Activated T-cell treated with anti-CD3 and anti-CD28 coated beads, Interleukin-2, amount 50 U/mL, for 72 hours (primary cell): ENCODE data around the gene RHCE. TPM values are rescaled to one million over a fixed set of nuclear protein-coding genes. Genes with fewer than 3 reads are reported as not detected.
"Not testable (repeated sequence)": the region's sequence is repeated elsewhere in the genome, so short reads cannot be mapped to it uniquely, and the experiment has no call there.

Experiments
- ATAC-seq, 2 donors: fragments of 150-1000 bp; cut with Tn5 transposase; replicated peaks in 1 of 2; 2 replicates each; pipeline ENCODE4 v1.10.0; 2021; ENCODE audit warnings: moderate library complexity in 2 of 2, mild to moderate bottlenecking in 1 of 2
- DNase-seq, 2 donors: peaks; one replicate each; pipeline ENCODE4 v3.0.0; 2021 to 2022; ENCODE audit warnings: mixed read lengths in 1 of 2
- H3K27ac Mint-ChIP-seq: one replicate; pipeline ENCODE4 v1.8.0; 2022; ENCODE audit warnings: mild to moderate bottlenecking, moderate library complexity, mixed read lengths
- H3K27me3 Mint-ChIP-seq: one replicate; pipeline ENCODE4 v1.8.0; 2022; ENCODE audit warnings: low read depth, mixed read lengths
- H3K36me3 Mint-ChIP-seq, 2 donors: one replicate each; pipeline ENCODE4 v1.8.0; 2022; ENCODE audit warnings: mixed read lengths in 2 of 2, mild to moderate bottlenecking in 1 of 2; ENCODE audit not compliant: insufficient read depth in 2 of 2
- H3K4me1 Mint-ChIP-seq: one replicate; pipeline ENCODE4 v1.8.0; 2022; ENCODE audit warnings: low read depth, mixed read lengths
- H3K4me3 Mint-ChIP-seq, 2 donors: one replicate each; pipeline ENCODE4 v1.8.0; 2022; ENCODE audit warnings: mild to moderate bottlenecking in 2 of 2, mixed read lengths in 2 of 2, moderate library complexity in 2 of 2
- H3K9me3 Mint-ChIP-seq, 2 donors: one replicate each; pipeline ENCODE4 v1.8.0; 2022; ENCODE audit warnings: mixed read lengths in 2 of 2
- total RNA-seq, 2 donors: library from RNA; stranded (reverse); gene quantifications; one replicate each; pipeline ENCODE4 v1.2.3, GENCODE V29; 2022

RHCE gene
- total RNA-seq, 2 donors from 2014 or later: 0.72 TPM; not detected in 1

- H3K4me3 Mint-ChIP-seq: peak within 1 kb of the TSS; percentile 97 to 100
- H3K27ac Mint-ChIP-seq: peak within 1 kb of the TSS; percentile 100
Observed at GRCh38 chr1:25430073-25430966, 9.7 kb upstream of the RHCE start, which contains the start of gene MACO1. MACO1 (plus strand) TSS chr1:25430897; CDS start chr1:25431099, 202 bp downstream.

GRCh38 chr1:25428475-25429166 lies 8.0 kb upstream of the RHCE start:
- Mint-ChIP-seq H3K4me1 (peaks cover 26% of the 10 kb centered on the region), H3K27me3 (no peaks in the 10 kb centered on the region), H3K27ac (peak overlapping the region; percentile 12), H3K36me3 (peaks cover 0 to 3% of the 10 kb centered on the region in 2 donors), H3K4me3 (peak overlapping the region; percentile 48 to 57), H3K9me3 (no peaks in the 10 kb centered on the region)
- ATAC-seq: no peak
- no peak for DNase-seq

More at GRCh38 chr1:25430073-25430966, 9.7 kb upstream of the RHCE start, which contains the start of gene MACO1:
- peaks cover 0 to 3% of the 10 kb centered on the region in 2 donors for H3K36me3 Mint-ChIP-seq
- peak; percentile 90 for ATAC-seq
- H3K9me3 Mint-ChIP-seq: no peaks in the 10 kb centered on the region
- H3K27me3 Mint-ChIP-seq: no peaks in the 10 kb centered on the region
- peaks cover 41% of the 10 kb centered on the region for H3K4me1 Mint-ChIP-seq
- DNase-seq: peak; percentile 96 to 98

- ATAC-seq (no peak), DNase-seq (no peak)
- Mint-ChIP-seq H3K4me1 (peaks cover 16% of the 10 kb centered on the region), H3K9me3 (no peaks in the 10 kb centered on the region), H3K36me3 (peaks cover 0 to 3% of the 10 kb centered on the region in 2 donors), H3K27ac (no peak overlapping the region), H3K27me3 (no peaks in the 10 kb centered on the region), H3K4me3 (no peak overlapping the region)
Observed at GRCh38 chr1:25427696-25428095, 7.1 kb upstream of the RHCE start.

GRCh38 chr1:25425098-25426085 lies 4.8 kb upstream of the RHCE start:
- H3K4me3 Mint-ChIP-seq: no peak overlapping the region
- H3K36me3 Mint-ChIP-seq: no peaks in the 10 kb centered on the region
- no peaks in the 10 kb centered on the region for H3K27me3 Mint-ChIP-seq
- peaks cover 5% of the 10 kb centered on the region for H3K4me1 Mint-ChIP-seq
- H3K27ac Mint-ChIP-seq: no peak overlapping the region
- no peak for DNase-seq
- ATAC-seq: no peak
- no peaks in the 10 kb centered on the region for H3K9me3 Mint-ChIP-seq

GRCh38 chr1:25423206-25423605 lies 2.6 kb upstream of the RHCE start:
- not testable (repeated sequence) for H3K9me3 Mint-ChIP-seq, H3K27me3 Mint-ChIP-seq, H3K4me1 Mint-ChIP-seq, H3K4me3 Mint-ChIP-seq, DNase-seq, ATAC-seq, H3K36me3 Mint-ChIP-seq, H3K27ac Mint-ChIP-seq

- H3K4me1 Mint-ChIP-seq, H3K27ac Mint-ChIP-seq, H3K4me3 Mint-ChIP-seq, ATAC-seq, H3K27me3 Mint-ChIP-seq, H3K36me3 Mint-ChIP-seq, DNase-seq, H3K9me3 Mint-ChIP-seq: not testable (repeated sequence)
Observed at GRCh38 chr1:25419339-25419738, 1.3 kb downstream of the RHCE start.

- not testable (repeated sequence) for H3K36me3 Mint-ChIP-seq, H3K27me3 Mint-ChIP-seq, H3K27ac Mint-ChIP-seq, H3K9me3 Mint-ChIP-seq, H3K4me3 Mint-ChIP-seq, H3K4me1 Mint-ChIP-seq, DNase-seq, ATAC-seq
Observed at GRCh38 chr1:25417280-25417679, 3.3 kb downstream of the RHCE start.

GRCh38 chr1:25414578-25414977 lies 6.0 kb downstream of the RHCE start:
- not testable (repeated sequence) for H3K4me1 Mint-ChIP-seq

GRCh38 chr1:25414157-25414556 lies 6.5 kb downstream of the RHCE start:
- ATAC-seq, H3K9me3 Mint-ChIP-seq, H3K4me1 Mint-ChIP-seq, DNase-seq, H3K27me3 Mint-ChIP-seq, H3K4me3 Mint-ChIP-seq, H3K27ac Mint-ChIP-seq, H3K36me3 Mint-ChIP-seq: not testable (repeated sequence)

More at GRCh38 chr1:25414578-25414977, 6.0 kb downstream of the RHCE start:
- not testable (repeated sequence) for H3K27me3 Mint-ChIP-seq, H3K4me3 Mint-ChIP-seq, H3K36me3 Mint-ChIP-seq, H3K27ac Mint-ChIP-seq, DNase-seq, ATAC-seq, H3K9me3 Mint-ChIP-seq

- DNase-seq, H3K36me3 Mint-ChIP-seq, H3K27me3 Mint-ChIP-seq, ATAC-seq, H3K27ac Mint-ChIP-seq, H3K4me1 Mint-ChIP-seq, H3K4me3 Mint-ChIP-seq, H3K9me3 Mint-ChIP-seq: not testable (repeated sequence)
Observed at GRCh38 chr1:25412872-25413623, 7.6 kb downstream of the RHCE start.

GRCh38 chr1:25409641-25410427 lies 10.8 kb downstream of the RHCE start:
- not testable (repeated sequence) for DNase-seq, H3K4me3 Mint-ChIP-seq, H3K27ac Mint-ChIP-seq, ATAC-seq, H3K36me3 Mint-ChIP-seq, H3K27me3 Mint-ChIP-seq, H3K4me1 Mint-ChIP-seq, H3K9me3 Mint-ChIP-seq
